Heart left ventricle (tissue), 13 donors: ENCODE data around the gene MAPKAPK5.

Experiments
- CTCF ChIP-seq, 12 donors: fragments of 200-600 bp; sonication (generic) in 4 of 12; IDR thresholded peaks; one replicate each; pipeline versions ENCODE4 v1.5.0 to v1.8.0; 2018 to 2022; ENCODE audit warnings: antibody characterized with exemption in 12 of 12, mild to moderate bottlenecking in 5 of 12
- POLR2A ChIP-seq, 2 donors: fragments of 450-650 bp; IDR thresholded peaks; one replicate each; pipeline ENCODE4 v1.6.1; 2017; ENCODE audit warnings: antibody characterized with exemption in 2 of 2, mild to moderate bottlenecking in 2 of 2, moderate library complexity in 2 of 2
- donor health status: ischemic (EF 13 %, LVEDD 7.1; RV severe dilation, severe dysfunction).
- donor health status: DM: no; HTN: yes; CAD: no.
- donor health status: DM: no; HTN: no; CAD: no.
- donor health status: ischemic (EF 25% LVEDD 6.9; RV normal size, moderate dysfunction).
- donor health status: ischemic (EF 25% LVEDD 5.7; RV mildly dilated, moderate dysfunction).
- donor health status: ischemic (EF 35%, LVEDD 5.7; RV mildly dilated, moderate dysfunction).
- donor health status: nonischemic (EF 11% LVEDD 7.7; RV severe dilation, severe dysfunction).
- donor health status: DM: yes; HTN: yes; CAD: no.
- donor health status: PGD.
- donor health status: ischemic (EF 29% LVEDD 5.4; RV normal size, mild dysfunction).
- donor health status: nonischemic (EF 23%, LVEDD 6.1; RV moderate dilation, normal function).

DNA sequence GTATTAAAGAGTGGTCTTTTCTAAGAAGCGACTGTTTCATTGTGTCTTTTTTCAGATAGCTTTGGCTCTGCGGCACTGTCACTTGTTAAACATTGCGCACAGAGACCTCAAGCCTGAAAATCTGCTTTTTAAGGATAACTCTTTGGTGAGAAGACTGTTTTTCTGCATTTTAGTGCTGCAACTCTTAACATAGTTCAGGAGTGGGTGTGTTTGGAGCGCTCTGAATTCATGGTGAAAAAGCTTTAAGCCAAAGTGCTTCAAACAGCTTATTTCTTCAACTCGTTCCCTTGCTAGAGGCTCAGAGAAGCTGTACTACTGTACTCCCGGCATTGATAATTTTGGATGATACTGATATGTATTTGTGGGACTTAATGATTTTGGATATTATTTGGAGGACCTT is 28.2 kb downstream of the MAPKAPK5 start:
- no peak for TF ChIP-seq POLR2A (IDR thresholded peaks at IDR 0.05)
- no peak for TF ChIP-seq CTCF (IDR thresholded peaks at IDR 0.05)
